GM21825 (cell line): ENCODE measurements around the gene FBXO11.
A peak's percentile ranks its signal among the peaks of the same experiment; 100 is the strongest.
"Not testable (repeated sequence)": the region's sequence is repeated elsewhere in the genome, so short reads cannot be mapped to it uniquely, and the experiment has no call there.

Experiments used
- ATAC-seq: cut with Tn5 transposase; IDR thresholded peaks from one replicate; pipeline ENCODE4 v1.9.1; 2021; ENCODE audit warnings: mild to moderate bottlenecking, moderate library complexity; ENCODE audit not compliant: unreplicated experiment

FBXO11 gene

DNA sequence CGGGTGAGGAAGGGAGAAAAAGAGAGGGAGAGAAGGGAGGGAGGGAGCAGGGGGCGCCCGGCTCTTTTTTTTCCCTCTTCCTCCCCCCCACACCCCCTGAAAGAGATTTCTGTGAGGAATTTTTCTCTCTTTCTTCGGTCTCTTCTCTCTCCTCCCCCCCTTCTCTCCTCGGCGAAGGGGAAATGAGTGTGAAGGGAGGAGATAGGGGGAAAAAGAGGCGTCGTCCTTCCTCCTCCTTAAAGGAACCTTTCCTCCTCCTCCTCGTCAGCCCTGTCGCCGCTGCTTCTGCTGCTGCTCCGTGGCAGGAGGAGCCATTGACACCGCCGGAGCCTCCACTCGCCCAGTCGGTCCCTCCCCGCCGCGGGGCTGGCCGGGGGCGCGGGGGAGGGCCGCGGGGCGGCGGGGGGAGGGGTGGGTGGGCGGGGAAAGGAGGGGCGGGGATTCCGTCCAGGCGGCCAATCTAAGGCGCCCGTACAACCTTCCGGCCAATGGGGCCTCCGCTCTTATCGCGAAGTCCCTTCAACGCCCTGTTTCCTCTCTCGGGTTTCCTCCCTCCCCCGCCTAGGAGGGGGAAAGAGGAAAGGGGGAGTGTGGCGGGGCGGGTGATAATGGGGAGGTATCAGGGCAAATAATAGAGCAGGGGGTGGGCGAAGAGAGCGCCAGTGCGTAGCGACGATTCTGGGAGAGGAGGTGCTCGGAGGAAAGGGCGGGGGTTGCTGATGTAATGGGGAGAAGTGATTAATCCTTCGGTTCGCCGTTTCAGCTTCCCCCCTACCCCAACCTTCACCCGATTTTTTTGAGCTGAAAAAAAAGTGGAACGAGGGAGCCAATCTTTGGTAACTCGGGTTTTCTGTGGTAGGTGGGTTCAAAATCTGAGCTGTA, at the start of gene FBXO11:
Gene FBXO11, minus strand, starts transcription at position 342 of the 882 bp plus-strand sequence. CDS start 778 bp downstream, outside the sequence.
- peak; percentile 91 for ATAC-seq

DNA sequence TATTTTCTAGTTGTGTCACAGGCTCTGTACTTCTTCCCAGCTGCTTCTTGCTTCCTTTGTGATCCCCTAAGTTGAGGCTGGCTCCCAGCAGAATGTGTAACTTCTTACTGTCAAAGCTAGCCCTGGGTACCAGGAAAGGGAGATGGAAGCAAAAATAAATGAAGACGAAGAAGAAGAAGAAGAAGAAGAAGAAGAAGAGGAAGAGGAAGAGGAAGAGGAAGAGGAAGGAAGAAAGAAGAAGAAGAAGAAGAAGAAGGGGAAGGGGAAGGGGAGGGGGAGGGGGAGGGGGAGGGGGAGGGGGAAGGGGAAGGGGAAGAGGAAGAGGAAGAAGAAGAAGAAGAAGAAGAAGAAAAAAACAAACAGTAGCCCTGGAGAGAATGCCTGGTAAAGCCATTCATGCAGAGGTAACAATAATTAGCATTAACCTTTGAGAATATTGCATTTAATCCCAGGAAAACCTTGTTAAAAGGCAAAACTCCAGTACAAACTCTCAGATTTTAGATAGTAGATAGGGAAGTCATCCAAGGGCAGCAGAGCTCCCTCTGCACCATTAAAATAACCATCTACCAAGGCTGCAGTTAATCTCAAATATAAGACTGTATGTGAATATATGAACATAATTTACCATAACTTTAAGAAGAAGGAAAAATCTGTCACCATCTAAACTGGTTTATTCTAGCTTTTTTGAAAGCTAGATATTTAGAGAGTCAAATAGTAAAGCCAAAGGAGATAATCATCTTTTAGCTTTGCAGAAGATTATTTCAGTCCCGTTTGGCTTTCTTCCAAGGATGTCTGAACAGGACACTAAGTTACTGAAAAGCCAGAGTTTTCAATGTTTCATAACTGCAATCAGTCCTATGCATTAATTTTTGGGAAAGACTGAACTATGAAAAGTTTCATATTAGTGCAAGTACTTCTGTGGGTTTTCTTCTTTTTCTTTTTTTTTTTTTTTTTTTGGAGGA, 44.3 kb upstream of the FBXO11 start:
- no peak for ATAC-seq

DNA sequence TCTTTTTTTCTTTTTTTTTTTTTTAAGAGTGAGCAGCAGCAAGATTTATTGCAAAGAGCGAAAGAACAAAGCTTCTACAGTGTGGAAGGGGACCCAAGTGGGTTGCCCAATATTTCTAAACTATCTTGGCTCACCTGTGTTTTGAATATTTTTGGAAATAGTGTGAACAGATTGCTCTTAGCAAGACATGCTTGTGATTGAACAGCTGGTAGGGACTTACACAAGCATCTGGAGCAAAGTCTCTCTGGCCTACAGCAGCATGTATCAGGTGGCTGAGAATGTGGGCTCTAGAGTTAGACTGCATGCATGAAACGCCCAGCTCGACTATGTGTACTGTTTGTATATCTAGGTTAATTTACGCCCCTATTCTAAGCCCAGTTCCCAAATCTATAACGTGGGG, 40.3 kb upstream of the FBXO11 start:
- ATAC-seq, result no peak

DNA sequence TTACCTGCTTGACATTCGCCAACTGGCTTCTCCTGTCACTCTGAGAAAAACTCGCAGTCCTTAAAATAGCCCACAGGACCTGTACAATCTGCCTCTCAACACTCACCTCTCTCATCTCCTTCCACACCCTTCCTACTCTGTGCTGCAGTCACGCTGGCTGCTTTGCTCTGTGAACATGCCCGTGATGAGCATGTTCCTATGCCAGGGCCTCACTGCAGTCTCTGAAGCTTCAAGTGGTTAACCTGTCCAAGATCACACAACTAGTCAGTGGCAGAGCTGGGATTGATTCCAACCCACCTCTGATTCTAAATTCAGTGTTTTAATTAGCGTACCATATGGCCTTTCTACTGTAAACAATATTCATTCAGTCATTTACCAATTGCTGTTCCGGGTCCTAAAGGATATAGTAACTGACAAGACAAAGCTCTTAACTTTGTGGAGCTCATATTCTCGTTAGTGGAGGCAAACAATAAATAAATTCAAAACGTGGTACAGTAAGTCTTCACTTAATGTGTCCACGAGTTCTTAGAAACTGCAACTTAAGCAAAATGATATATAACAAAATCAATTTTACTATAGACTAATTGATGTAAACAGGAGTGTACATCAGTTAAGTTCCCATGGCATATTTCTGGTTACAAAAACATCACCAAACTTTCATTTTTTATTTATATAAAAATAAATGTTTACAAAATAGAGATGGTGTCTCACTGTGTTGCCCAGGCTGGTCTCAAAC, 38.9 kb upstream of the FBXO11 start:
- no peak for ATAC-seq

DNA sequence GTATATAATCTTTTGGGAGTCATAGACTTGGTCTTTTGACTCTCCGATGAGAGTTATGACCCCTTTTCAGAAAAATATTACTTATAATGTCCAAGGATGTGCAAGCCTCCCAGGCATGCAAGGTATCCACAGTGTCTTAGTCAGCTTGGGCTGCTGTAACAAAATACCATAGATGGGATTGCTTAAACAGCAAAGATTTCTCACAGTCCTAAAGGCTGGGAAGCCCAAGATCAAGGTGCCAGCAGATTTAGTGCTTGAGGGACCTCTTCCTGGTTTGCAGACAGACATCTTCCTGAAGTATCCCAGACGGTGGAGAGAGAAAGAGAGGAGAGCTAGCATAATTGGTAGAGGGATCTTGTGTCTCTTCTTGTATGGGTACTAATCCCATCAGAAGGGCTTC, 35.6 kb upstream of the FBXO11 start:
- ATAC-seq, result no peak

DNA sequence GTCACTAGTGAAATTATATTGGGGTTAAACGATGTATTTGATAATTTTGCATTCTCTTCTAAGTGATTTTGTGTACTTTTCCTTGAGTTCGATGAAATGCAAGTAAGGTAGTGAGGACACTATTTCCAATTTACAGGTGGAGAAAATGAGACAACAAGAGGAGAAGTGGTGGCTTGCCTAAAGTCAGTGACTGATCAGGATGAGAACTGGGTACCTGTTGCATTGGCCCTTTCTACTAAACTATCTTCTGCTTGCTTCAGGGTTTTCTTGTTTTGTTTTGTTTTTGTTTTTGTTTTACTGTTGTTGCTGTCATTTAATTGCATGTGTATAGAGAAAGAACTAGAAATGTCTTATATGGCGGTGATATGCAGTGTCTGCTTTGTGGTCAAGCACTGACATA, 31.4 kb upstream of the FBXO11 start:
- ATAC-seq, result no peak

DNA sequence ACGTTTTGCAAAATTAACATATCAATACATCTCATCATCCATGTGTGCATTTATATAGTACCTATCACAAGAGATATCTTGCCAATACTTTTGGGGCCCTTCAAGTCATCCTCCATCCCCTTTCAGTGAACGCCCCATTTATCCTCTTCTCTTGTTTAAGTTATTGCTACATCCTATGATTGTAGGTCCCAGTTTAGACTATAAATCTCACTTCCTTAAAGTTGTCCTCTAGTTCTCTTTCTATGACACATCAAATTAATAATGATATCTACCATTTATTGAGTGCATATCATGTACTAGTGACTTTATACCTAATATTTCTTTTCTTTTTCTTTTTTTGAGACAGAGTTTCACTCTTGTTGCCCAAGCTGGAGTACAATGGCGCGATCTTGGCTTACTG, 28.8 kb upstream of the FBXO11 start:
- no peak for ATAC-seq

DNA sequence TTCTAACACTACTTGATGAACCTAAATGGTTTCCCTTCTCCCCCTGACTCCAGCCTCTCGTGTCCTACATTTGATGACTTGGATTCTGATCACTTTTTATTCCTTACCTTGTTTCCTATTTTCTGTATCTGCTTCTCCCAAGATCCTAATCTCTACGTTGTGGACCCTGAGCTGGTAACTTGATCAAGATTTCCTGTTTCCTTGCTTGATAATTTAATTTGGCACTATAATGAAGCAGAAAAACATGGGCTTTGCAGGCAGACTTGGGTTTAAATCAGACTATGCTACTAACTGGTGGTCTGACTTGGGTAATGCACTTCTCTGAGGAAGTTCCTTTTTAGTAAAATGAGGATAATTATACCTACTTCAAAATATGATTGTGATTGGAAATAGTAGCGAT, 11.7 kb upstream of the FBXO11 start:
- no peak for ATAC-seq

DNA sequence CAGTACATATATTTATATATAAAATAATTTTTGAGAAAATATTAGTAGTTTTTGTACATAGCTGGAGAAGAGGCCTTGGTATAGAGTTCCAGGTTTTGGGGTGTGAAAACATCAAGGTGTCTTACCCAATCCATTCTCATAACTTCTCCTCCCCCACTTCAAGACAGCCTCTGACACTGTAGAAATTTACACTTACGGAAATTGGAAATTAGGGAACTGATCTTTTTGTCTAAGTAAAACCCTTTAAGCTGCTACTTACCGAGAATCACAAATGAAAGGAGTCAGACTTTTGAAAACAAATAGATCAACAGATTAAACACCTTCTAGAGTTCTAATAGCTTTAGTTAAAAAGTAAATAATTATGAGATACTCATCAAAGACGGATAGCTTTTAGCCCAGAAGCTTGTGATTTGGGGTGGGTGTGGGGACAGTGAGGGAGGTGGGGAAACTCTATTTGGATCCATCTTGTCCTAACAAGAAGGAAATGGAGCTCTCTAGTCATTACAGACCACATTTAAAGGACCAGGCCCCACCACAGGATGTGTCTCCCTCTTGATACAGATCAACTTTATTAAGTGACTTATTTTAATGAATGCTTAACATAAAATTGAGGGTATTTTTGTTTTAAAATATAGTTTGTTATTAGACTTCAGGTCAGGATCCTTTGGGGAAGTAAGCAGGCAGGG, 11.1 kb upstream of the FBXO11 start:
- ATAC-seq, result no peak

DNA sequence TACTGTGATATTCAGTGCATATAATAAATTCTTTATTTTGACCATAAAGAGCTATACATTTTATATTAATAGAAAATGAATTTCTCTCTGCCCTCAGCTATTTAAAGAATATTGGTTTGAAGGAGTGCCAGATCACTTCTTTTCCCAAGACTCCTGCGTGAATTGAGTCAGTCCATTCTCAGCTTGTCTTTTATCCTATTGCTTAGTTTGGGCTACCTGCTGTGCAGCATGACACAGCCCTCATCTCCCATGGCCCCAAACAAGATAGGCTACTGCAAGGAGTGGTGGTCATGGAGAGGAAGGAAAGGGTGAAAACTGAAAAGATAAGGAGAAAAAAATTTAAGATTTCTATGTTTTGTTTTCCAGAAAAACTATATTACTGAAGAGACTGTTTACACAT, 10.1 kb upstream of the FBXO11 start:
- no peak for ATAC-seq

DNA sequence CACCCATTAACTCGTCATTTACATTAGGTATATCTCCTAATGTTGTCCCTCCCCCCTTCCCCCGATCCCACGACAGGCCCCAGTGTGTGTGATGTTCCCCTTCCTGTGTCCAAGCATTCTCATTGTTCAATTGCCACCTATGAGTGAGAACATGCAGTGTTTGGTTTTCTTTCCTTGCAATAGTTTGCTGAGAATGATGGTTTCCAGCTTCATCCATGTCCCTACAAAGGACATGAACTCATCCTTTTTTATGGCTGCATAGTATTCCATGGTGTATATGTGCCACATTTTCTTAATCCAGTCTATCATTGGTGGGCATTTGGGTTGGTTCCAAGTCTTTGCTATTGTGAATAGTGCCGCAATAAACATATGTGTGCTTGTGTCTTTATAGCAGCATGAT, 4.4 kb upstream of the FBXO11 start:
- not testable (repeated sequence) for ATAC-seq

DNA sequence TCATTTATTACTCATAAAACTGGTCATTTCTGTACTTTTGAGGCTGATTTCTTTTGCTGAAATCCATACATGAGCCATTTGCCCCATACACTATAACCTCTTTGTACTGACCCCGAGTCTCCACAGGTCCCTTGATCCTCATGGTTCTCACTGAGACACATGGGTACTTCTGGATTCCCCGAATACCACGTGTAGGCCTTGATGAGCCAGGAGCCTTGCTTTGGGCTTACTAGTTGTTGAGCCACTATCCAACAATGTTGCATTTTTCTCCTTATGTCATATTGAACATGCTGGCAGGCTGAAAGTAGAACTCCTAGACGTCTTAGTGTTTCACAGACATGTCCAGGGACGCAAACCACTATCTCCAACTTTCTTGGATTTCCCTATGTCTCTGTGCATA, 2.4 kb upstream of the FBXO11 start:
- ATAC-seq, result no peak

DNA sequence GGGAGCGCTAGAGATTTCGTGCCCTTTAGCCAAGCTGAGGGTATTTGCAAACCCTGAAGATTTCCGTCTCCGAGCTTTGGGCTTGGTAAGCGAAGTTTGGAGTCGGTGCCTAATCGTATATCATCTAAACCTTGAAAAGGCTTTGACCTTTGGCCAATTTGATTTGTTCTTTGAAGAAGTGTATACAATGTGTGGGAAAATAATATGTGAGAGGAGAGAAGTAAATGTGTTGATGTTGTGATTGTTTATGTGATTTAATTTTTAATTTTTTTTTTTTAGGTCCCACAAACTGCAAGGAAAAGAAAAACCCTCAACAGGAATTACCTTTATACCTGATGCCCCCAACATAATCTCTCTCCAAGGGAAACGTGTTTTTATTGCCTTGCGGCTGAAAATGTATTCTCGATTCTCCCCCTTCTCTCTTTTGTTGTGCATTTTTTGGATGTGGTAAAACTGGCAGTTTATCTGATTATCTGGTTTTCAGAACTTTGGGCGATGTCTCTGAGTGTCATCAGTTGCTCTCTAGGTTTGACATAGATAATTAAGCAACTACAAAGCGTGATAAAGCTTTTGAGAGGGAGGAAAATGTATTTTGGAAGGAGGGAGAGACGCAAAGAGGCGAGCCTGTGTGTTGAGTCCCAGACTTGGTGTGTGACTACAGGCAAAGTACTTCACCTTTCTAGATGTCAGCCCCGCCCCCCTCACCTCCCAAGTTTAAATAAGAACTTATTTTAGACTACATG, 912 bp upstream of the FBXO11 start:
- no peak for ATAC-seq

DNA sequence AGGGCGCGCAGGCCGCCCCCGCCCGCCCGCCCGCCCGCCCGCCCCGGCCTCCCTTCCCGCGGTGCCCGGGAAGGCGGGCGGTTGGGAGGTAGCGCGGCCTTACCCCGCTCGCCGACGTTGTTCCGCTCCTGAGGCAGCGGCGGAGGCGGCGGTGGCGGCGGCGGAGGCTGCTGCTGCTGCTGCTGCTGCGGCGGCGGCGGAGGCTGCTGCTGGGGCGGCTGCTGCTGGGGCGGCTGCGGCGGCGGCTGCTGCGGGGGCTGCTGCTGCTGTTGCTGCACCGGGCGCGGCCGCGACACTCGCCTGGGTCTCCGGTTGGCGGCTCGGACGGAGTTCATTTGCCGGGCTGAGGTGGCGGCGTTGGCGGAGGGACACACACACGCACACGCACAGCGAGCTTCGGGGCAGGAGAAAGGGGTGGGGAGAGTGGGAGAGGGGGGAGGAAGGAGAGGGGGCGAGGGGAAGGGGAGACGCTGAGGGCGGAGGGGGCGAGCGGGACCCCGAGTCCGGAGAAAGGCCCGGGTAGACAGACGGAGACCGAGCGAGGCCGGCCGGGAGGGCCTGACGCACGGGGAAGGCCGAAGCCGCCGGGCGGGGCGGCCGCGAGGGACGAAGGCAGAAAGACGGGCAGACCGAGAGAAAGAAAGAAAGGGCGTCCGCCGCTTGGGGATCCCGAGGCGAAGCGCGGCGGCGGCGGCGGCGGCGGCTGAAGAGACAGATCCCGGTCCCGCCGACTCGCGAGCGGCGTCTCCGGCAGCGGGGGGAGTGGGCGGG, 727 bp downstream of the FBXO11 start:
- peak; percentile 6 for ATAC-seq

DNA sequence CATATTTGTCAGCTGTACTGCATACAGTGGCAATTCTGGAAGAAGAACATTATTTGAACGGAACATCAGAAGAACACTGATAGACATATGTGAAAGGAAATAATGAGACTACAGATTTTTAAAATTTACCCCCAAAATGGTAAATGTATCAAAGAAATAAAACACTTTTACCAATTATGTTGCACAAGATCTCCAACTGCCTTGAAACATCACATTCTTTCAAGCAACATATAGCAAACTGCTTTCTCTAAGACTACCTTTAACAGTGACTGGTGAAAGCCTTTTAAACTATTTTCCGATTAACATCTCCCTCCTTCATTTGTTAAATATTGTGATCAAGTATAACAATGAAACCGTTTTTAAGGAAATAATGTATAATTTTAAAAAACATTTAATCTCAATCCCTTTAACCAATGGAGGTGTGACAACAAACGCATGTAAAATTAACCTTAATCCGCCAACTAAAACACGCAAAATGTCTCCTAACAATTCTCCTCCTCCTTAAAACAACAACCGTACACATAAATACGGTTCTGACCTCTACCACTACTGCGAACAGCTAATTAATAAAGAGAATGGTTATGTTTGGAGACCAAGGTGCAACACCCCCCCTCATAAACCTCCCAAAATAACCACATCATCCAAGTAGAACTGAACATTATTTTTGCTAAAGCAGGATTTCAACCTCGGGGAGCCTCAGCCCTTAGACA, 2.4 kb downstream of the FBXO11 start:
- no peak for ATAC-seq

DNA sequence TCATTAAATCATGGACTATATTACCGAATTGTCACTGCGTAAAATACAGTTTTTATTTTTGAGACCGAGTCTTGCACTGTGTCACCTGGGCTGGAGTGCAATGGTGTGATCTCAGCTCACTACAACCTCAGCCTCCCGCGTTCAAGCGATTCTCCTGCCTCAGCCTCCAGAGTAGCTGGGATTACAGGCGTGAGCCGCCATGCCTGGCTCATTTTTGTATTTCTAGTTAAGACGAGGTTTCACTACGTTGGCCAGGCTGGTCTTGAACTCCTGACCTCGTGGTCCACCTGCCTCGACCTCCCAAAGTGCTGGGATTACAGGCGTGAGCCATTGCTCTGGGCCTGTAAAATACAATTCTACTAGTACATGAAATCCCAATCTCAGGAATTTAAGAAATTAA, 4.4 kb downstream of the FBXO11 start:
- not testable (repeated sequence) for ATAC-seq

DNA sequence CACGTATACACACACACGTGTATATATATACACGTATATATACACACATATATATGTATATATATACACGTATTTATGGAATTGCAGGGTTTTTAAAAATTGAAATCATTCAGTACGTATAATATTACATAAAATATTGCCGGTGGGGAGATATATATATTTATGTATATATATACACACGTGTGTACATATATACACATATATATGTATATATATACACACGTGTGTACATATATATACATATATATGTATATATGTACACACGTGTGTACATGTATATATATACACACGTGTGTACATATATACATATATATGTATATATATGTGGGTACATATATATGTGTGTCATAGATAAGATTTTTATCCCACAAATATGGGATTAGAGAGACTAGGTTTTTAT, 5.4 kb downstream of the FBXO11 start:
- no peak for ATAC-seq
